Cardiac septum (tissue), 1 donor: ENCODE measurements around the gene SCP2. TPM values are rescaled to one million over a fixed set of nuclear protein-coding genes. Genes with fewer than 3 reads are reported as not detected.

Experiments used
- DNase-seq: peaks from one replicate; pipeline ENCODE4 v3.0.0-alpha.2; 2020; ENCODE audit warnings: low spot score
- intact Hi-C: fragments of 100-400 bp; cut with DNase I; formaldehyde crosslinking; loops from one replicate; pipeline ENCODE4 v1.14.0; 2022
- total RNA-seq: library from RNA; stranded (reverse); fragmentation: NEBNext Ultra II Directional; extraction: Animal tissue kit (Norgen Biotek cat#: 25700); gene quantifications from one replicate; pipeline ENCODE4 v1.2.1, GENCODE V29; 2021
- donor health status: DM: no; HTN: no; CAD: no.

Gene SCP2
- total RNA-seq, 1 donor from 2014 or later, result 124 TPM

DNA sequence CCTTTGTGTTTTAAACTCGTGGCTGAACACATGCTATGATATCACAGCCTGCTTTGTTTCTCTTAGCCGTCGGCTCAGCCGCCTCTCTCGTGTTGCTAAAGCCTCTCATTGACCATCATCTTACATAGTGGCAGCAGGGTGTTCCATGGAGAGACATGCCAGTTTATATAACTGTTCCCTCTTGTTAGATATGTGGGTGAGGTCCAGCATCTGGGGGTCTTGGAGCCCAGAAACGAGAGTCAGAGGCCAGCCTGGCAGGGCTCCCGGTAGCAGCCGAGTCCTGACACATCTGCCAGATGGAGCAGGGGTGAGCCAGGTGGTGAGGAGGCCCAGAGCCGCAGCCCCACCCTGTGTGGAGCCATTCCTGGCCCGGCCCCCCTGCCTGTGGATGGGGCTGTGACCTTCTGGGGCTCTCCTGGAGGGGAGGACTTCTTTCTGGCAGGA is 146.8 kb downstream of the SCP2 start:
- DNase-seq, result peak; percentile 75
- intact Hi-C loops, result no loop called here

DNA sequence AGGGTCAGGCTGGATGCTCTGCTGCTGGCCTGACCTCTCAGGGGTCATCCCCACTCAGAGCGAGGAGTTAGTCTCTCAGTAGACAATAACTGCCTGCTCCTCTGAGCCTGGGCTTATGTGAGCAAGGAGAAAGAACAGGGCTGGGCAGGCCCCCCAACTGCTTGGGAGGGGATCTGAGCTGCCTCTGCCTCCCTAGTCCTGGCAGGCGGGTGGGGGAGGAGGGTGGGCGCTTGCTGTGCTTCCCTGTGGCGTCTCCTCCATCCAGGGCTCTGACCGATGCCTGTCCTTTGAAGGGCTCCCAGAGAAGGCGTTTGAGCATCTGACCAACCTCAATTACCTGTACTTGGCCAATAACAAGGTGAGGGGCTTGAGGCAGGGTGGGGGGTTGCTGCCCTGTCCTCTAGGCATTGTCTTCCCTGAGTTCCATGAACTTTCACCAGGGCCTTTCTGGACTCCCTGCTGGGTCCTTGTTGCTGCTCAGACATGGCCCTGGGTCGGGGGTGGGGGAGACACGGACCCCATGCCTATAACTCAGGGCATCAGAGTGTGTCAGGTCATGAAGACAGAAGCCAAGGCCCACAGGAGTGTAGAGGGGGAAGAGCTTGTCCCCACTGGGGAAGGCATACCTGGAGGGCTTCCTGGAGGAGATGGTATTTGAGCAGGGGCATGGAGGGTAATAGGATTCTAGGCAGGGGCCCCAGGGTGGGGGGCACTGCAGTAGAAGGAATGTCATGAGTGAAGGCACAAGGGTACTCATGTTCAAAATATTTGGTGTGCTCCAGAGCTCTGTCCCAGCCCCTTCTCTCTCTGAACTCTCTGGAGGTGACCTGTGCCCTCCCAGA is 147.5 kb downstream of the SCP2 start:
- peak; percentile 50 for DNase-seq
- intact Hi-C loops, result no loop called here

DNA sequence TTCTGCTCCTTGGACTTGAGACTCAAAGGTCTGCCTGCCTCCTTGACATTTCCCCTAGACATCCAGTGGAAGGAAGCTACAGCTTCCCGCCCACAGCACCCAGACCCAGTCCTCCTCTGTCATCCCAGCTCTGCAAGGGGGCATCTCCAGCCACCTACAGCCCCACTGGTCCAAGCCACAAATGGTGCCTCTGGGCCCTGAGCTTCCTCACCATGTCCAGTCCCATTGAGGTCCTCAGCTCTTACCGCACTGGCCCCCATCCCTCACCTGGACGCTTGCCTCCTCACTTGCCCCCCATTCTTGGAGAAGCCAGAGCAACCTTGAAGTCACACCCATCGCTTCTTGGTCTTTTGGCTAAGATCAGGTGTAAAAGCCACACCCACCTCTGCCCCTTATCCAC is 148.1 kb downstream of the SCP2 start:
- peak; percentile 63 for DNase-seq

DNA sequence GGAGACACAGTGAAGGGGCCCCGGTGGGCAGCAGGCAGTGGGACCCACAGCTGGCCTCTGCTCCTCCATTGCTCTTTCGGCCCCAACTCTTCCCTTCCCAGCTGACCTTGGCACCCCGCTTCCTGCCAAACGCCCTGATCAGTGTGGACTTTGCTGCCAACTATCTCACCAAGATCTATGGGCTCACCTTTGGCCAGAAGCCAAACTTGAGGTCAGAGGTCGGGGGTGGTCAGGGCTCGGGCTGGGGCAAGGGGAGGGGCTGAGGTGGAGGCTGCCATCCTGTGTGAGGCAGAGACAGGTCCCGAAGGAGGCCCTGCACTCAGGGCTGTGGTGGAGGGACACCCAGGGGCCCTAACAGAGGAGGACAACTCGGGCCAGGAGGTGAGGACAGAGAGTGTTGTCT is 148.7 kb downstream of the SCP2 start:
- intact Hi-C loops, result no loop called here
- DNase-seq, result peak; percentile 47

More for the DNA sequence above, 148.1 kb downstream of the SCP2 start:
- intact Hi-C loops, result no loop called here

DNA sequence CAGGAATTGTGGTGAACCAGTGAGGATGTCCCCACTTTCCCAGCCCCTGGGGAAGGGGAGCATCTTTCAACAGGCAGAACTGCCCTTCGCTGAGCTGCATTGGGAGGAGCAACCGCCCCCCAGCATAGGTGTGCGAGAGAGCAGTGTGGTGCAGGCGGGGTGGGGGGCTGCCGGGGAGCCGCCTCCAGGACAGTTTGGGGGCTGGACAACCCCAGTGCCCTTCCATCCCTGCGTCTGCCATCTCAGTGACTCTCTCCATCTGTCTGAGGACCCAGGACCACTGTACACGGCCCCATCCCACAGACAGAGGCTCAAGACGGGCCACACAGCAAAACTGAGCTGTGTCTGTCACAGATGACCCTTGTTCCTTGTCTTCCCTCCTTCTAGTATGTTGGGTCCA is 149.1 kb downstream of the SCP2 start:
- DNase-seq, result peak; percentile 68
- intact Hi-C loops, result no loop called here

DNA sequence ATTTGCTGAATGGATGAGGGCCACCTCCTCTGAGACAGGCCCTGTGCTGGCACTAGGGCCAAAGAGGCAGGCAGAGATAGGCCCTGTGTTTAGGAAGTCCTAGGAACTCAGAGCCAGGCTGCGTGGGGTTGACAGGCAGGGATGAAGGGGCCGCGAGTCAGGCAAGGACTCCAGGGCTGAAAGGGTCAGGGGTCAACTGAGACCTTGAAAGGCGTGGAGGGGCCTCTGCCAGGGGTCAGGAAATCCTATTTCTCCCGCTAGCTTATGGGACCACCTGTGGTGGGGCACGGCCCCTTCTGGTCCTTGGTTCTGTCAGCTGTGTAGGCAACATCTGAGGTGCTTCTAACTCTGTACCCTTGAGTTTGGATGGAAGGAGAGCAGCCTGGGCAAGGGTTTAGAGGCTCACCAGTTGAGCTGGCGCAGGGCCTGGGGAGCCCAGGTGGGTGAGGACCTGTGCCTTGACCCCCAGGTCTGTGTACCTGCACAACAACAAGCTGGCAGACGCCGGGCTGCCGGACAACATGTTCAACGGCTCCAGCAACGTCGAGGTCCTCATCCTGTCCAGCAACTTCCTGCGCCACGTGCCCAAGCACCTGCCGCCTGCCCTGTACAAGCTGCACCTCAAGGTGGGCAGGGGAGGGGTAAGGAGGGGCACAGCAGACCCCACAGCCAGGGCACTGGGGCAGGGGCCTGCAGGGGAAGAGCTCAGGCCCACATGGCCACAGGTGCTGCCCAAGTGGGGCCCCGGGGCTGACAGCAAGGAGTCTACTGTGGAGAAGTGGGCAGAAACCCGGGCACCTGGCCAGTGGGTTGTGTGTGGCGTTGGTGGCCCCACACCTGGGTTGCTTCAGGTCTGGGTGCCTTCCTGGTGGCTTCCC is 149.9 kb downstream of the SCP2 start:
- intact Hi-C loops, result no loop called here
- peak; percentile 61 for DNase-seq

DNA sequence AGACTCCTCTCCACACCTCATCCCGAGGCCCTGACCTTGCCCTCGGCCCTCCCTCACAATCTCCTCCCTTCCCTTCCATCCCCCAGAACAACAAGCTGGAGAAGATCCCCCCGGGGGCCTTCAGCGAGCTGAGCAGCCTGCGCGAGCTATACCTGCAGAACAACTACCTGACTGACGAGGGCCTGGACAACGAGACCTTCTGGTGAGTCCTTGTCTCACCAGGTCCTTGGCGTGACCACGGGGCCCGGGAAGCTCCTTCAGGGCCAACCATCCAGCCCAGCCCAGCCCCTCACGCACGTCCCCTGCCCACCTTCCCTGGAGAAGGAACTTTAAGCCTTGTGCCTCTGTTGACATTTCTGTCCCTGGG is 150.5 kb downstream of the SCP2 start:
- peak; percentile 72 for DNase-seq
- intact Hi-C loops, result no loop called here

DNA sequence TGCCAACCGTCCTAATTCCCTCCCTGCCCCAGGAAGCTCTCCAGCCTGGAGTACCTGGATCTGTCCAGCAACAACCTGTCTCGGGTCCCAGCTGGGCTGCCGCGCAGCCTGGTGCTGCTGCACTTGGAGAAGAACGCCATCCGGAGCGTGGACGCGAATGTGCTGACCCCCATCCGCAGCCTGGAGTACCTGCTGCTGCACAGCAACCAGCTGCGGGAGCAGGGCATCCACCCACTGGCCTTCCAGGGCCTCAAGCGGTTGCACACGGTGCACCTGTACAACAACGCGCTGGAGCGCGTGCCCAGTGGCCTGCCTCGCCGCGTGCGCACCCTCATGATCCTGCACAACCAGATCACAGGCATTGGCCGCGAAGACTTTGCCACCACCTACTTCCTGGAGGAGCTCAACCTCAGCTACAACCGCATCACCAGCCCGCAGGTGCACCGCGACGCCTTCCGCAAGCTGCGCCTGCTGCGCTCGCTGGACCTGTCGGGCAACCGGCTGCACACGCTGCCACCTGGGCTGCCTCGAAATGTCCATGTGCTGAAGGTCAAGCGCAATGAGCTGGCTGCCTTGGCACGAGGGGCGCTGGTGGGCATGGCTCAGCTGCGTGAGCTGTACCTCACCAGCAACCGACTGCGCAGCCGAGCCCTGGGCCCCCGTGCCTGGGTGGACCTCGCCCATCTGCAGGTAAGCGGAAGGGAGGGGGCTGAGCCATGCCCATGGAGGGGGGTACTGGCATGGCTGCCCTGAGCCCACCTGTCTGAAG is 151.4 kb downstream of the SCP2 start:
- peak; percentile 68 for DNase-seq
- intact Hi-C loops, result no loop called here

DNA sequence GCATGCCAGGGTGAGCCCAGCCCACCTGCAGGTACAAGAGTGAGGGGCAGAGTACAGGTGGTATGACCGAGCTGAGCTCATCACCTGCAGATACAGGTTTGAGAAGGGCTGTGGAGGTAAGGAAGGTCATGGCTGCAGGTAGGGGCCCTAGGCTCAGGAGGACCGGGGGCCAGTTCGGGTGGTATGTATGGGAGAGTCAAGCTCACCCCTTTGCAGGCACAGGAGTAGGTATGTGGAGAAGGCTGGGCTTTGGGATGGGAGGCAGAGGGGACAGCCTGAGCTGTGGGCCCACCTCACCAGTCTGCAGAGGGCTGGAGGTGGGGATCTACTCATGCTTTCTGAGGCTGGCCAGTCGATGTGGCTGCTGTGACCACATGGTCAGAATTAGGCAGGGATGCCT is 152.2 kb downstream of the SCP2 start:
- peak; percentile 46 for DNase-seq
- intact Hi-C loops, result no loop called here

DNA sequence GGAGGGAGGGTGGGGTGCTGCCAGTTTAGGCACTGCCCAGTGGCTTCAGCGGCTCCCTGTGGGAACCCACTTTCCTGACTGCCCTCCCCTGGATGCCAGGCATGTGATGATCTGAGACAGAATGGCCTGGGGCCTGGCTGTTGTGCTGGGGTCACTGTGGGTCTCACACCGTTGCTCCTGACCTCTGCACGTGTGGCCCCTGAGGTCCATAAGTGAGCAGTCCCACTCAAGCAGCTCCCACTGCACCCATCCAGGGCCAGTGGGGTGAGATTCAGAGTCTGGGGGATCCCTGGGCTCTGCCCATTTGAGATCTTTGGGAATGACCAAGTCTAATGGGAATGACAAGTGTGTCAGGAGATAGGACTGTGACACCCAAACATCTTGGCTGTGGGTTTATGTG is 153.0 kb downstream of the SCP2 start:
- intact Hi-C loops, result no loop called here
- peak; percentile 49 for DNase-seq

DNA sequence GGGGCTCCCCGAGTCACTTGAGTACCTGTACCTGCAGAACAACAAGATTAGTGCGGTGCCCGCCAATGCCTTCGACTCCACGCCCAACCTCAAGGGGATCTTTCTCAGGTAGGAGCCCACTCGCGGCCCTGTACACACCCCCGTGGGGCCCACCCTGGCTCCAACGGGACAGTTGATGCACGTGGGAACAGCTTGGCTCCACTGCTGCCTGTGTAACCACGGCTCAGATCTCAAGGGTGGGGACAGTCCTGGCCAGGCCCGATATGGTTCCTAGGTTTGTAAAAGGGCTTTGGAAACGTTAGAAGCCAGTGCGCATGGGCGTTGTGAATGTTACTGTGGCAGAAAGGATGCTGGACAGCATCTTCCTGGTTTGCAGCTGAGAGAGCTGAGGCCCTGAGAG is 153.7 kb downstream of the SCP2 start:
- intact Hi-C loops, result no loop called here
- DNase-seq, result no peak

DNA sequence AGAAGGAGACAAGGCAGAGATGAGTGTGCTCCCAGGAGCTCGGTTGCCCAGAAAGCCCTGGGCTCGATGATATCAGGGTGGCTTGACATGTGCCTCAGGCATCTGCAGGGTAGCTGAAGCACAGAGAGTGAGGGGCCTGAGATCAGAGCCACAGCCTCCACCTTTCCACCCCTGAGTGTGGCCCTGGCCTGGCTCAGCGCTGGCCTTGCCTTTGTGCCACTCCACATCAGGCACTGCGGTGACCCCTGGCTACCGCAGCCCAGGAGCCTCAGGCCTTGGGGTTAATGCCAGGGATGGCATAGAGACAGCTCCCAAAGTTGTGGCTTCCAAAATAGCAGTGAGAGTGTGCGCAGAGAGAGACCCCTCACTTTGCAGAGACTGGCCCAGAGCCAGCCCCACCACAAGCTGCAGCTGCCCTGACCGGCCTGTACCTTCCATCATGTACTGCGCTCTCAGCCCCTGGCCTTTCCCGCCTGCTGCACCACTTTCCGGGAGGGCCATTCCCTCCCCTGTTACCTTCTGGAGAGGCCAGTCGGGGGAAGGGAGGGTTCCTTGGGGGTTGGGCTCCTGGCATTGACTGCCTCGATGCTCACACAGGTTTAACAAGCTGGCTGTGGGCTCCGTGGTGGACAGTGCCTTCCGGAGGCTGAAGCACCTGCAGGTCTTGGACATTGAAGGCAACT is 154.4 kb downstream of the SCP2 start:
- intact Hi-C loops, result no loop called here
- no peak for DNase-seq

DNA sequence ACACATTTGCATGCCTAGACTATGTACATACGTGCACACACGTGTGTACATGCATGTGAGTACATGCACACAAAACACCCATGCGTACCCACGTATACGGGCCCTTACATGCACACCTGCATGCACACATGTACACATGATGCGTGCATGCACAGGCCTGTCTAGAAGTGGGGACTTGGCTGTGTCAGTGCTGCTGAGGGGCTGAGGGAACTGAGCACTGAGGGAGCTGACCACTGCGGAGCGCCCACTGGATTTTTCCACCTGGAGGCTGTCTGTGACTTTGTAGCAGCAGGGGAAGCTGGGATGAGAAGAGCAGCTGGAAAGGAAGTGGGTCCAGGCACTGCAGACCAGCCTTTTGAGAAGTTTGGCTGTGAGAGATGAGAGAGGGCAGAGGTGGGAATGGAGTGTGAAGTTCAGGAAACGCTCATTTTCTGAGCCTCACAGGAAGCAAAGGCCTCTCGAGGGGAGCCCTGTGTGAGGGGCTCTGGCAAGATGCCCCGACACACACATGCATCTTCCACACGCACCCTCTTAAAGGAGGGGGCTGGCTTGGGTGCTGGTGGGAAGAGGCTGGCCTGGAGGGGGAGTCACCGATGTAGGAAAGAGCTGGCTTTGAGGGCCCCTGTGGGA is 155.9 kb downstream of the SCP2 start:
- intact Hi-C loops, result no loop called here

DNA sequence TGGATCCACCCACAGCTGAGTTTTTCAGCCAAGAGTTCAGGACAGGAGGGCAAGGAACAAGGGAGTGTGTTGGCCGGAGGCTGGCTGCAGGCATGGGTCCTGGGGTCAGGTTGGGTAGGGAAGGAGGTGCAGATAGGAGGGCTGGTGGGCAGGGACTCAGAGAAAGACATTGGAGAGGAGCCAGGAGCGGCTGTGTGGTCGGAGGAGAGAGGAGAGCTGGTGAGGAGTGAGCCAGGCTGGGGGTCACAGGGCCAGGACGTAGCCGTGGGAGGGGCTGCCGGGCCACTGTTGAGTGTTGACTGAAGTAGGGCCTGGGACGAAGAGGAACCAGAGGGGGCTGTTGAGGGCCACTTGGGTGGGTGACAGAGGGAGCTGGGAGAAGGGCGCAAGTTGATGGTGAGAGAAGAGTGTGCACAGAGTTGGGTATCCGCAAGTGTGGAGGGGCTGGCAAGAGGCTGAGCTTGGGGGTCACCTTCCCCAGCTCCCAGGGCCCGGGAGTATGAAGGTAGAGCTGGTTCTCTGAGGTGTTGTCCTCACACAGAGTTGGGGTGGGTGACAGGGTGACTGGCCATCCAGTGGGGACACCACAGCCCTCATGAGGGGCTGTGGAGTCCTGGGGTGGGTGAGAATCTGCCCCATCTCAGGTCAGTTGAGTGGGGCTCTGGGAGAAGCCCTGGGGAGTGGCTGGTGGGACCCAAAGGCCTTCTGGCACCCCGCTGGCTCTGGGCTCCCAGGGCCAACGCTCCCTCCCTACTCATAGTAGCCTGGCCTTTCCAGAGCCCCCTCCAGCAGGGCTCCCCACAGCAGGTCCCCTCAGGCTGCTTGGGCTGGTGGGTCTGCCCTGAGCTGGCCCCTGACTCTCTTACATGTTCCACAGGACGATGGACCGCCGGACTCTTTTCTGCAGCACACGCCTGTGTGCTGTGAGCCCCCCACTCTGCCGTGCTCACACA is 156.8 kb downstream of the SCP2 start:
- intact Hi-C loops, result no loop called here
- DNase-seq, result no peak

More for the DNA sequence above, 155.9 kb downstream of the SCP2 start:
- DNase-seq, result no peak

DNA sequence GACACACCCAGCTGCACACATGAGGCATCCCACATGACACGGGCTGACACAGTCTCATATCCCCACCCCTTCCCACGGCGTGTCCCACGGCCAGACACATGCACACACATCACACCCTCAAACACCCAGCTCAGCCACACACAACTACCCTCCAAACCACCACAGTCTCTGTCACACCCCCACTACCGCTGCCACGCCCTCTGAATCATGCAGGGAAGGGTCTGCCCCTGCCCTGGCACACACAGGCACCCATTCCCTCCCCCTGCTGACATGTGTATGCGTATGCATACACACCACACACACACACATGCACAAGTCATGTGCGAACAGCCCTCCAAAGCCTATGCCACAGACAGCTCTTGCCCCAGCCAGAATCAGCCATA is 157.5 kb downstream of the SCP2 start:
- DNase-seq, result no peak
- intact Hi-C loops, result no loop called here

DNA sequence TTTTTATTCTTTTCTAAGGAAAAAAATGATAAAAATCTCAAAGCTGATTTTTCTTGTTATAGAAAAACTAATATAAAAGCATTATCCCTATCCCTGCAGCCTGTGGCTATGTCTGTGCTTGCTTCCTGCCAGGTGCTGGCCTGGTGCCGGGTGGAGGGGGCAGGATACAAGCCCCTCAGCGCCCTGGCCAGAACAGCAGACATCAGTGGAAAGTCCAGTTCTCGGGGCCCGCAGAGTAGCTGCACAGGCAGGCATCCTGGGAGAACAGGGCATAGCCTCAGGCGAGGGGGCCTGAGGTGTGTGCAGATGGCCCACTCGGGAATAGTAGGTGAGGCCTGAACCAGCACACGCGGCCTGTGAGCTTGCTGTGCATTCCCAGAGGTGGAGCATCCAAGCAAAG is 158.3 kb downstream of the SCP2 start:
- intact Hi-C loops, result no loop called here
- no peak for DNase-seq

DNA sequence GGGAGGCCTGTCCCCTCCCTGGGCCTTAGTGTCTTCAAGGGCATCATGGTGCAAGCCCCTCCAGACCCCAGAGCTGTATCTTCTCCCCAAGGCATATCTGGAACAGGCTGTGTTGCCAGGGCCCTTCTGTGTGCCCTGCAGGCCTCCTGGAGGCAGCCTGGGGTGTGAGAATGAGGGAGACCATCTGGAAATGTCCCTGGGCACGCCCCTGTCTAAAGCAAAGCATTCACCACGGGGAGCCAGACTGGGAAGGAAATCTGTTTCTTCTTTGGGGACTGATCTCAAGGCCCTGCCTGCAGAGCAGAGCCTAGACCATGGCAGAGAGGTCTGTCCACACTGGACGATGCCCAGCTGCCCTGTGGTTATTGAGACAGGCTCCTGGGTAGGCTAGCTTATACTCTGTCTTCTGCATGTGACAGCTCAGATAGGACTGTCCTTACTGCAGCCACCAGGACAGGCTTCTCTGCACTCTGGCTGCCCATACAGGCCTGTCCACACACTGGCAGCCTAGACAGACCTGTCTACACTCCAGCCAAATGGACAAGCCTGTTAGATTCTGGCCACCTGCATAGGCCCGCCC is 159.5 kb downstream of the SCP2 start:
- DNase-seq, result no peak
- intact Hi-C loops, result no loop called here
